ENCODE results near the gene COL7A1. TPM values are rescaled to one million over a fixed set of nuclear protein-coding genes. Genes with fewer than 3 reads are reported as not detected.

Gene COL7A1
- total and polyA plus RNA-seq, 8 donors = 0.41 to 12.6 (median 1.2) TPM

DNA sequence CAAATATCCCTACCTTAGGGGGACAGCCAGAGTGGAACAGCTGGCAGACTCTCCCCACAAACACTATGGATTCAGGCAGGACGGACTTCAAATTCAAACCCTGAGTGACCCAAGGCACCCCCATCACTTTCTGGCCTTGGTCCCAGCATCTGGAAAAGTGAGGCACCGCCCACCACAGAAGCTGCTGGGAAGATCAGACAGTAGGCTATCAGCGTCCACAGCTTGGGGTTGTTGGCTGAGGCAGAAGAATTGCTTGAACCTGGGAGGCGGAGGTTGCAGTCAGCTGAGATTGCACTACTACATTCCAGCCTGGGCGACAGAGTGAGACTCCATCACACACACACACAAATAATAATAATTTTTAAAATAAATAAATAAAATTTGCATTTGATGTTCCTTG, 47.0 kb downstream of the COL7A1 start:
- Histone ChIP-seq H3K4me1 (peaks cover 20 to 28% (median 23%) of the 10 kb centered on the region in 3 donors), H3K27me3 (no peaks in the 10 kb centered on the region), H3K9me3 (no peaks in the 10 kb centered on the region), H3K27ac (no peak overlapping the region), H3K4me3 (no peak overlapping the region), H3K36me3 (peaks cover 0 to 13% (median 0%) of the 10 kb centered on the region in 3 donors)
- no peak for ATAC-seq
- intact Hi-C loops (cut with DNase I) = loop anchor here in 1 of 3 donors (5.0 kb wide), 1 partner anchor 86 kb away; no protein-coding TSS in a partner anchor
- peak in 1 of 6 donors; percentile 13 for DNase-seq
- no peak for TF ChIP-seq CTCF (IDR thresholded peaks at IDR 0.05)
- FAIRE-seq = no peak
- WGBS, 2 donors = 77 to 89% methylated on average over 5 of the region's 5 CpGs

DNA sequence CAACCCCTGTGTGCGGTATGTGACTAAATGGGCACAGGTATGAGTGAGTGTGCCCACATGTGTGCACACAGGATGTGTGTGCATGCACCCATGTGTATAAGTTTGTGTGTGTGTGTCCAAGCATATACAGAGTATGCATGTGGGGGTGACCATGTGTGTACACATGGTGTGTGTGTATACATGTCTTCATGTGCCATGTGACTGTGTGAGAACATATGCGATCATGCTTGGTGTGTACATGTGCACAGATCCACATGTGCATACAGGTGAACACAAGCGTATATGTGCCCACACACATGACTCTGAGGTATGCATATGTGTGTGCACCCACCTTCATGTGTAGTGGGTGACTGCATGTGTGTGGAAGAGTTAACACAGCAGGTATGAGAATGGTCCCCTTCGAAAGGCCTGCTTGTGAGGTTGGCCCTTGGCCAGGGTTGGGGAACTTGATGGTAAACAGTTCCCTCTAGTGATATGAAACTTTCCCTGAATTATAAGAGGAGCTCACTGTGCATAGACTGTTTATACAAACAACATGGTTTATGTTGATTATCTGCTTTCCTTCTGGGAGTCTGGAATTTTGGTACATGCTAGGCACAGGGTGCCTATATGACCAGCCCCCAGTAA, 48.8 kb downstream of the COL7A1 start:
- Histone ChIP-seq H3K4me1 (peaks cover 6 to 11% (median 7%) of the 10 kb centered on the region in 3 donors), H3K27me3 (no peaks in the 10 kb centered on the region), H3K27ac (no peak overlapping the region), H3K36me3 (peaks cover 0 to 13% (median 0%) of the 10 kb centered on the region in 3 donors), H3K9me3 (no peaks in the 10 kb centered on the region), H3K4me3 (no peak overlapping the region)
- no peak for TF ChIP-seq CTCF (IDR thresholded peaks at IDR 0.05)
- FAIRE-seq (no peak), ATAC-seq (no peak), DNase-seq (peak in 1 of 6 donors; percentile 19)
- intact Hi-C loops (cut with DNase I) = loop anchor here in 1 of 3 donors (5.0 kb wide), 1 partner anchor 84 kb away; no protein-coding TSS in a partner anchor
- WGBS, 2 donors = 73 to 79% methylated on average over 4 of the region's 4 CpGs

DNA sequence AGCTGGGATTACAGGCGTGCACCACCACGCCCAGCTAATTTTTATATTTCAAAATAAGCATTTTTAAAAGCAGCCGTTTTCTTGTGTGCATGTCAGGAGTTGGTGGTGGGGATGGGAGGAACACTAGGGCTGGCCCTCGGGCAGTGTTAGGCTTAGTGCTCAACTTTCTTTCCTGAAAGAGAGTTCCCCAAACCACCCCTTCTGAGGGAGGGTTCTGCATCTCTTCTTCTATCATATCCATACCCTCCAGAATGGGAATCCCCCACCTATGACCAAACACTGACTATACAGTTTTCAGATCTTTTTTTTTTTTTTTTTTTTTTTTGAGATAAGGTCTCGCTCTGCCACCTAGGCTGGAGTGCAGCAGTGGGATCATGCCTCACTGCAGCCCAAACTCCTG, 51.0 kb downstream of the COL7A1 start:
- 87% methylated on average over 5 of the region's 5 CpGs for WGBS, 2 donors

DNA sequence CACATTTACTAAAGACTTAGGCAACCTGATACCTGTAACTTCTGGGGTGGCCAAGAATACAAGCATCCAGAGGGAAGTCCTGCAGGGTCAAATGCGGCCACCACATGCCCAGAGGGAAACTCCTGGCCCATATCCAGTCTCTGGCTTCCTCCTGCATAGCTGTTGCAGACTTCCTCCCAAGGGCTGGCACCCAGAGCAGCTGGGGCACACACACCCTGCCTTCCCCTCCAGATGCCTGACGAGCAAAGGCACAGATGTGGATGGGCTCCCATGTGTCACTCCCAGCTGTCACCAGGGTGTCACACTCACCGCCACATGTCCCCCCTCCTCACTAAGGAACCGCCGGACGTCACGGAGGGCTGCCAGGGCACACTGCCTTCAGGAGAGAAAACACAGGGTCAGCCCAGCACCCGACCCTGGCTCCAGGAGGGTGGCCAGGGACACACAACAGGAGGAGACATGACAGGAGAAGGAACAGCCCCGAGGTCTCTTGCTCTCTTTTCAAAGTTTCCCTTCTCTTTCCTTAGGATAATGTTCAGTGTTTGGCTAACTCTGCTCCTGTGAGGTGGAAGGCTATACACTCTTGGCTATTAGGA, 51.8 kb downstream of the COL7A1 start:
- no peaks in the 10 kb centered on the region for H3K9me3 ChIP-seq
- H3K27ac ChIP-seq = no peak overlapping the region
- peaks cover 0 to 1% (median 0%) of the 10 kb centered on the region in 3 donors for H3K4me1 ChIP-seq
- FAIRE-seq (no peak), DNase-seq (peak in 1 of 6 donors; percentile 60), ATAC-seq (peak in 3 of 4 donors; percentile 18 to 72 (median 70))
- intact Hi-C loops (cut with DNase I) = no loop called here
- H3K27me3 ChIP-seq = no peaks in the 10 kb centered on the region
- no peak for TF ChIP-seq CTCF (IDR thresholded peaks at IDR 0.05)
- H3K36me3 ChIP-seq = peaks cover 0 to 25% (median 0%) of the 10 kb centered on the region in 3 donors
- WGBS, 2 donors = 78 to 80% methylated on average over 9 of the region's 9 CpGs
- H3K4me3 ChIP-seq = no peak overlapping the region

More for the DNA sequence above, 51.0 kb downstream of the COL7A1 start:
- no peak for TF ChIP-seq CTCF (IDR thresholded peaks at IDR 0.05)
- DNase-seq = peak in 1 of 6 donors; percentile 5
- Histone ChIP-seq H3K4me3 (no peak overlapping the region), H3K36me3 (peaks cover 0 to 17% (median 0%) of the 10 kb centered on the region in 3 donors), H3K4me1 (peaks cover 0 to 6% (median 0%) of the 10 kb centered on the region in 3 donors), H3K27ac (no peak overlapping the region), H3K27me3 (no peaks in the 10 kb centered on the region), H3K9me3 (no peaks in the 10 kb centered on the region)
- no peak for ATAC-seq
- FAIRE-seq = no peak
- intact Hi-C loops (cut with DNase I) = no loop called here

- Histone ChIP-seq H3K4me3 (no peak overlapping the region), H3K9me3 (no peaks in the 10 kb centered on the region), H3K27ac (no peak overlapping the region), H3K4me1 (no peaks in the 10 kb centered on the region), H3K36me3 (peaks cover 0 to 30% (median 6%) of the 10 kb centered on the region in 3 donors), H3K27me3 (no peaks in the 10 kb centered on the region)
- DNase-seq (no peak), FAIRE-seq (no peak), ATAC-seq (no peak)
- TF ChIP-seq CTCF (IDR thresholded peaks at IDR 0.05) = no peak
- 93 to 94% methylated on average over 12 of the region's 12 CpGs for whole genome bisulfite sequencing, 2 donors
- intact Hi-C loops (cut with DNase I) = no loop called here
Measured at GRCh38 chr3:48538451-48538850, 56.7 kb downstream of the COL7A1 start.

Measured in pancreas (tissue), 10 donors.